HCT116 (cell line): Measurements from ENCODE around the gene ZNF775. TPM values are rescaled to one million over a fixed set of nuclear protein-coding genes. Genes with fewer than 3 reads are reported as not detected.

Source experiments
- ATAC-seq: fragments of 200-7000 bp; cut with Tn5 transposase; 2 replicates; pipeline ENCODE4 v1.9.1; 2020; ENCODE audit warnings: mild to moderate bottlenecking, moderate library complexity
- BruUV-seq: library from RNA; stranded (reverse); fragments of 400-500 nt; replicated peaks from 2 replicates; lab custom pipeline; 2021; lab: Mats Ljungman, UMichigan
- CTCF ChIA-PET: fragments of 300-600 bp; sonication (Branson Sonifier 250); formaldehyde crosslinking; loops from one replicate; lab custom pipeline; 2021; ENCODE audit warnings: antibody characterized with exemption; lab: Charles Lee
- POLR2A ChIA-PET: fragments of 300-600, 350-600 bp; sonication (Branson Sonifier 250); formaldehyde crosslinking; loops from one replicate; lab custom pipeline; 2021; ENCODE audit warnings: antibody characterized with exemption; lab: Charles Lee
- RAD21 ChIA-PET, 2 experiments: fragments of 300-600 bp; sonication (Branson Sonifier 250); formaldehyde crosslinking; loops; one replicate each; lab custom pipeline; 2023; ENCODE audit warnings: low total read pairs in 2 of 2; ENCODE audit not compliant: uncharacterized antibody in 2 of 2, unreplicated experiment in 2 of 2, low non-redundant PET in 1 of 2; lab: Charles Lee
- DNase-seq: peaks from one replicate; pipeline ENCODE4 v3.0.0-alpha.2; 2010; ENCODE audit warnings: low read depth, low spot score
- H2AFZ ChIP-seq: fragments of 200-600 bp; shearing (Covaris generic), sonication (generic); 2 replicates; pipeline ENCODE4 v1.6.1; 2017; ENCODE audit warnings: low read depth, mixed run types, mixed read lengths, antibody characterized with exemption, low read length; ENCODE audit not compliant: poor library complexity, severe bottlenecking
- H3K27ac ChIP-seq: 2 replicates; pipeline ENCODE4 v1.5.1; 2012; ENCODE audit warnings: low read depth, low read length
- H3K27me3 ChIP-seq: fragments of 200-600 bp; sonication (generic); 2 replicates; pipeline ENCODE4 v1.6.1; 2016; ENCODE audit warnings: mixed run types, low read length, mixed read lengths; ENCODE audit not compliant: insufficient read depth
- H3K36me3 ChIP-seq, 2 experiments: fragments of 200-500 bp in 1 of 2; fragments of 200-600 bp in 1 of 2; sonication (Bioruptor generic) in 1 of 2; sonication (generic) in 1 of 2; 2 replicates each; pipeline versions ENCODE4 v1.5.1 to v1.6.1; 2014 to 2016; ENCODE audit warnings: low read length in 2 of 2, inconsistent platforms in 1 of 2, mixed read lengths in 1 of 2, mixed run types in 1 of 2; ENCODE audit not compliant: insufficient read depth in 2 of 2, control insufficient read depth in 1 of 2
- H3K4me1 ChIP-seq, 2 experiments: fragments of 200-600 bp in 1 of 2; sonication (generic) in 1 of 2; 2 replicates each; pipeline versions ENCODE4 v1.5.1 to v1.6.1; 2012 to 2017; ENCODE audit warnings: low read length in 2 of 2, inconsistent platforms in 1 of 2, mild to moderate bottlenecking in 1 of 2, mixed read lengths in 1 of 2, mixed run types in 1 of 2, moderate library complexity in 1 of 2; ENCODE audit not compliant: insufficient read depth in 2 of 2, control insufficient read depth in 1 of 2
- H3K4me2 ChIP-seq: fragments of 200-600 bp; sonication (generic); 2 replicates; pipeline ENCODE4 v1.6.1; 2017; ENCODE audit warnings: mixed run types, low read length, mixed read lengths
- H3K4me3 ChIP-seq, 2 experiments: fragments of 200-600 bp in 1 of 2; sonication (generic) in 1 of 2; replicated peaks in 1 of 2; 2 replicates each; pipeline ENCODE4 v1.5.1; 2011 to 2016; ENCODE audit warnings: low read length in 2 of 2, control low read depth in 1 of 2, low read depth in 1 of 2, mild to moderate bottlenecking in 1 of 2, mixed read lengths in 1 of 2, mixed run types in 1 of 2
- H3K79me2 ChIP-seq: fragments of 200-600 bp; sonication (generic); 2 replicates; pipeline ENCODE4 v1.6.1; 2017; ENCODE audit warnings: mild to moderate bottlenecking, mixed run types, low read length, moderate library complexity, mixed read lengths; ENCODE audit not compliant: insufficient read depth
- H3K9ac ChIP-seq: fragments of 200-600 bp; sonication (generic); 2 replicates; pipeline ENCODE4 v1.6.1; 2016; ENCODE audit warnings: low read length, mixed read lengths
- H3K9me2 ChIP-seq: fragments of 200-600 bp; sonication (generic), shearing (Covaris generic); 2 replicates; pipeline ENCODE4 v1.6.1; 2017; ENCODE audit warnings: mixed run types, mild to moderate bottlenecking, moderate library complexity; ENCODE audit not compliant: insufficient read depth
- H3K9me3 ChIP-seq, 2 experiments: fragments of 200-500 bp in 1 of 2; fragments of 200-600 bp in 1 of 2; sonication (Bioruptor generic) in 1 of 2; sonication (generic) in 1 of 2; 2 replicates each; pipeline ENCODE4 v1.6.1; 2014 to 2017; ENCODE audit warnings: low read length in 2 of 2, mixed read lengths in 2 of 2, inconsistent platforms in 1 of 2, low read depth in 1 of 2, mild to moderate bottlenecking in 1 of 2, mixed run types in 1 of 2, moderate library complexity in 1 of 2; ENCODE audit not compliant: control insufficient read depth in 1 of 2, insufficient read depth in 1 of 2
- H4K20me1 ChIP-seq: fragments of 200-600 bp; sonication (generic), shearing (Covaris generic); 2 replicates; pipeline ENCODE4 v1.6.1; 2017; ENCODE audit warnings: mixed run types, mild to moderate bottlenecking, moderate library complexity; ENCODE audit not compliant: insufficient read depth
- CEBPB ChIP-seq: IDR thresholded peaks from 2 replicates; pipeline ENCODE4 v1.6.1; 2012; ENCODE audit warnings: low read depth
- EGR1 ChIP-seq: IDR thresholded peaks from 2 replicates; pipeline ENCODE4 v1.6.1; 2012; ENCODE audit warnings: low read depth
- EZH2 ChIP-seq: fragments of 200-600 bp; sonication (generic); IDR thresholded peaks from 2 replicates; pipeline ENCODE4 v1.6.1; 2017; ENCODE audit warnings: antibody characterized with exemption, mixed run types
- EZH2phosphoT487 ChIP-seq: fragments of 200-600 bp; IDR thresholded peaks from 2 replicates; pipeline ENCODE4 v1.6.1; 2018; ENCODE audit warnings: antibody characterized with exemption, borderline replicate concordance
- FOSL1 ChIP-seq: IDR thresholded peaks from 2 replicates; pipeline ENCODE4 v1.6.1; 2012; ENCODE audit warnings: low read depth
- JUND ChIP-seq: IDR thresholded peaks from 2 replicates; pipeline ENCODE4 v1.6.1; 2012
- POLR2AphosphoS5 ChIP-seq: IDR thresholded peaks from 2 replicates; pipeline ENCODE4 v1.6.1; 2011; ENCODE audit warnings: mild to moderate bottlenecking, low read depth, low read length, moderate library complexity
- RAD21 ChIP-seq: IDR thresholded peaks from 2 replicates; pipeline ENCODE4 v1.6.1; 2012; ENCODE audit warnings: low read depth, mild to moderate bottlenecking
- REST ChIP-seq: IDR thresholded peaks from 2 replicates; pipeline ENCODE4 v1.6.1; 2012; ENCODE audit warnings: low read depth
- SIN3A ChIP-seq: IDR thresholded peaks from 2 replicates; pipeline ENCODE4 v1.6.1; 2012; ENCODE audit warnings: low read depth
- SRF ChIP-seq: IDR thresholded peaks from 2 replicates; pipeline ENCODE4 v1.6.1; 2012; ENCODE audit warnings: low read depth
- ZNF274 ChIP-seq: fragments of 200-500 bp; sonication (Bioruptor generic); IDR thresholded peaks from 2 replicates; pipeline ENCODE4 v1.6.1; 2014; ENCODE audit warnings: mild to moderate bottlenecking, low read depth, low read length, inconsistent platforms
- intact Hi-C: fragments of 100-400 bp; cut with micrococcal nuclease; formaldehyde crosslinking; loops from 2 replicates; pipeline ENCODE4 v1.10.0; 2022
- total RNA-seq: library from RNA; stranded (reverse); gene quantifications from one replicate; pipeline ENCODE4 v1.2.1, GENCODE V29; 2021; ENCODE audit not compliant: unreplicated experiment
- TF ChIP-seq, protein P1 (sequence below): IDR thresholded peaks from 2 replicates; pipeline ENCODE4 v1.6.1; 2012

Gene ZNF775
- total RNA-seq, 1 experiment from 2014 or later, result 4.5 TPM

DNA sequence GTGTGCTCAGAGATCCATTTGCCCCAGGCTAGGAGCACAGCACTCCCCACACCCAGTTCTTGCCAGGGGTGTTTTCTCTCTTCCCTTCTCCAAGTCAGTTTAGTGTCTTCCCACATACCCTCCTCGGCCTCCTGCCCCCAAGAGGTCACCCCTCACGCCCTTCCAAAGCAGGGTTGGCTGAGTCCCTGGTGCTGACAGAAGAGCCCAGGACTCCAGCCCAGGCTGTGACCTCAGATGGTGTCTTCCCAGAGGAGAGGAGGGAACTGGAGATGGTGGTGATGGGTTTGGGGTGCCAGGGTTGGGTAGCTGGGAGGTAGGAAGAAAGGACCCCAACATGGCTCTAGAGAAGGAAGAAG, 19.8 kb downstream of the ZNF775 start:
- H3K4me2 ChIP-seq, result no peak overlapping the region

More for the DNA sequence above, 19.8 kb downstream of the ZNF775 start:
- CTCF ChIA-PET, result no interaction called here
- no TSS peak for BruUV-seq
- RAD21 ChIA-PET, result no interaction called here
- H3K27me3 ChIP-seq, result no peaks in the 10 kb centered on the region
- H2AFZ ChIP-seq, result no peak overlapping the region
- H3K79me2 ChIP-seq, result no peaks in the 10 kb centered on the region
- H3K9me3 ChIP-seq, result no peaks in the 10 kb centered on the region
- H4K20me1 ChIP-seq, result no peaks in the 10 kb centered on the region
- no peak for DNase-seq
- H3K9me2 ChIP-seq, result no peaks in the 10 kb centered on the region
- ATAC-seq, result no peak
- intact Hi-C loops, result no loop called here
- H3K9ac ChIP-seq, result no peak overlapping the region
- no peak overlapping the region for H3K4me3 ChIP-seq
- no peak overlapping the region for H3K27ac ChIP-seq
- TF ChIP-seq CEBPB (no peak), POLR2AphosphoS5 (no peak), FOSL1 (no peak), EZH2 (no peak), JUND (no peak), RAD21 (no peak), ZNF274 (no peak), REST (no peak), SIN3A (no peak), SRF (no peak), EGR1 (no peak), EZH2phosphoT487 (no peak)
- TF ChIP-seq, protein P1, sequence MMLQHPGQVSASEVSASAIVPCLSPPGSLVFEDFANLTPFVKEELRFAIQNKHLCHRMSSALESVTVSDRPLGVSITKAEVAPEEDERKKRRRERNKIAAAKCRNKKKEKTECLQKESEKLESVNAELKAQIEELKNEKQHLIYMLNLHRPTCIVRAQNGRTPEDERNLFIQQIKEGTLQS, result no peak
- POLR2A ChIA-PET, result no interaction called here
- no peaks in the 10 kb centered on the region for H3K36me3 ChIP-seq
- peaks cover 16 to 26% of the 10 kb centered on the region in 2 experiments for H3K4me1 ChIP-seq
